DMS 273 treated with DMSO at 0.1 percent for 48 hours (cell line): ENCODE results near the gene PEX3.
"Not testable (repeated sequence)": the region's sequence is repeated elsewhere in the genome, so short reads cannot be mapped to it uniquely, and the experiment has no call there.

Experiments used
- DNase-seq: peaks from one replicate; lab custom pipeline; 2025; lab: John Stamatoyannopoulos, UW

PEX3 gene

GRCh38 chr6:143506620-143507019, 56.0 kb downstream of the PEX3 start:
- DNase-seq, result no peak

- no peak for DNase-seq
Measured at GRCh38 chr6:143507358-143508145, 56.9 kb downstream of the PEX3 start.

GRCh38 chr6:143510326-143510725, 59.7 kb downstream of the PEX3 start:
- not testable (repeated sequence) for DNase-seq

- DNase-seq, result peak; percentile 18
Measured at GRCh38 chr6:143510991-143511891, 60.6 kb downstream of the PEX3 start, which contains the start of gene FUCA2. FUCA2 (minus strand) TSS chr6:143511720; CDS start chr6:143511634, 86 bp downstream.

- no peak for DNase-seq
Measured at GRCh38 chr6:143513410-143513809, 62.8 kb downstream of the PEX3 start.

- DNase-seq, result no peak
Measured at GRCh38 chr6:143515061-143515760, 64.6 kb downstream of the PEX3 start.

- DNase-seq, result no peak
Measured at GRCh38 chr6:143515766-143516355, 65.3 kb downstream of the PEX3 start.

GRCh38 chr6:143516690-143517446, 66.3 kb downstream of the PEX3 start:
- DNase-seq, result no peak

GRCh38 chr6:143517447-143517773, 66.8 kb downstream of the PEX3 start:
- DNase-seq, result no peak

GRCh38 chr6:143522039-143522600, 71.5 kb downstream of the PEX3 start:
- DNase-seq, result no peak

GRCh38 chr6:143525356-143525755, 74.8 kb downstream of the PEX3 start:
- DNase-seq, result no peak

GRCh38 chr6:143527677-143528076, 77.1 kb downstream of the PEX3 start:
- no peak for DNase-seq

GRCh38 chr6:143528164-143528811, 77.7 kb downstream of the PEX3 start:
- no peak for DNase-seq

- no peak for DNase-seq
Measured at GRCh38 chr6:143529095-143529494, 78.5 kb downstream of the PEX3 start.

GRCh38 chr6:143531720-143532499, 81.3 kb downstream of the PEX3 start:
- no peak for DNase-seq

- DNase-seq, result no peak
Measured at GRCh38 chr6:143535189-143535614, 84.6 kb downstream of the PEX3 start.

GRCh38 chr6:143536461-143536865, 85.9 kb downstream of the PEX3 start:
- DNase-seq, result no peak

- DNase-seq, result no peak
Measured at GRCh38 chr6:143536866-143537691, 86.5 kb downstream of the PEX3 start.

GRCh38 chr6:143538374-143538773, 87.8 kb downstream of the PEX3 start:
- no peak for DNase-seq
